ENCODE measurements around the gene SRPRA.

SRPRA gene

GRCh38 chr11:126313826-126314225, 45.1 kb upstream of the SRPRA start:
- H3K36me3 ChIP-seq (ENCODE audit: low read length): no peaks in the 10 kb centered on the region
- no peaks in the 10 kb centered on the region for H3F3A ChIP-seq (ENCODE audit: insufficient read depth)

GRCh38 chr11:126312961-126313360, 44.3 kb upstream of the SRPRA start:
- Histone ChIP-seq H3K36me3 (ENCODE audit: low read length) (no peaks in the 10 kb centered on the region), H3K27me3 (ENCODE audit: low read length) (no peaks in the 10 kb centered on the region), H3K9me3 (ENCODE audit: insufficient read depth, low read length) (no peaks in the 10 kb centered on the region), H3K4me2 (ENCODE audit: low read depth, low read length, poor library complexity, severe bottlenecking) (no peak overlapping the region), H3F3A (ENCODE audit: insufficient read depth) (no peaks in the 10 kb centered on the region), H2AFZ (ENCODE audit: low read depth, low read length, severe bottlenecking) (no peak overlapping the region), H3K4me3 (ENCODE audit: insufficient read depth, low read length, poor library complexity, severe bottlenecking) (no peak overlapping the region), H4K20me1 (ENCODE audit: low read depth, low read length) (no peaks in the 10 kb centered on the region), H3K9me2 (replicated peaks; ENCODE audit: insufficient read depth, low read length) (no peaks in the 10 kb centered on the region), H3K9ac (ENCODE audit: low read length) (no peak overlapping the region), H3K79me2 (ENCODE audit: insufficient read depth, low read length) (no peaks in the 10 kb centered on the region), H3K27ac (ENCODE audit: low read depth, low read length) (no peak overlapping the region)
- TF ChIP-seq CTCF (IDR thresholded peaks at IDR 0.05; ENCODE audit: insufficient read depth, low read length, poor library complexity, severe bottlenecking): no peak
- TF ChIP-seq EZH2phosphoT487 (conservative IDR thresholded peaks at IDR 0.05; ENCODE audit: low read length): no peak

More at GRCh38 chr11:126313826-126314225, 45.1 kb upstream of the SRPRA start:
- Histone ChIP-seq H3K4me3 (ENCODE audit: insufficient read depth, low read length, poor library complexity, severe bottlenecking) (no peak overlapping the region), H4K20me1 (ENCODE audit: low read depth, low read length) (no peaks in the 10 kb centered on the region), H3K27ac (ENCODE audit: low read depth, low read length) (no peak overlapping the region), H3K4me2 (ENCODE audit: low read depth, low read length, poor library complexity, severe bottlenecking) (no peak overlapping the region), H3K79me2 (ENCODE audit: insufficient read depth, low read length) (no peaks in the 10 kb centered on the region), H3K9ac (ENCODE audit: low read length) (no peak overlapping the region), H2AFZ (ENCODE audit: low read depth, low read length, severe bottlenecking) (no peak overlapping the region), H3K9me3 (ENCODE audit: insufficient read depth, low read length) (no peaks in the 10 kb centered on the region), H3K27me3 (ENCODE audit: low read length) (no peaks in the 10 kb centered on the region), H3K9me2 (replicated peaks; ENCODE audit: insufficient read depth, low read length) (no peaks in the 10 kb centered on the region)
- TF ChIP-seq CTCF (IDR thresholded peaks at IDR 0.05; ENCODE audit: insufficient read depth, low read length, poor library complexity, severe bottlenecking): no peak
- TF ChIP-seq EZH2phosphoT487 (conservative IDR thresholded peaks at IDR 0.05; ENCODE audit: low read length): no peak

GRCh38 chr11:126311401-126312291, 43.0 kb upstream of the SRPRA start:
- H3K4me2 ChIP-seq (ENCODE audit: low read depth, low read length, poor library complexity, severe bottlenecking): no peak overlapping the region
- no peaks in the 10 kb centered on the region for H3K79me2 ChIP-seq (ENCODE audit: insufficient read depth, low read length)
- H3K27me3 ChIP-seq (ENCODE audit: low read length): no peaks in the 10 kb centered on the region
- H3K27ac ChIP-seq (ENCODE audit: low read depth, low read length): no peak overlapping the region
- no peaks in the 10 kb centered on the region for H3F3A ChIP-seq (ENCODE audit: insufficient read depth)
- H2AFZ ChIP-seq (ENCODE audit: low read depth, low read length, severe bottlenecking): no peak overlapping the region
- no peaks in the 10 kb centered on the region for H3K9me3 ChIP-seq (ENCODE audit: insufficient read depth, low read length)
- TF ChIP-seq EZH2phosphoT487 (conservative IDR thresholded peaks at IDR 0.05; ENCODE audit: low read length): no peak
- no peak for TF ChIP-seq CTCF (IDR thresholded peaks at IDR 0.05; ENCODE audit: insufficient read depth, low read length, poor library complexity, severe bottlenecking)
- H3K4me3 ChIP-seq (ENCODE audit: insufficient read depth, low read length, poor library complexity, severe bottlenecking): no peak overlapping the region
- H3K36me3 ChIP-seq (ENCODE audit: low read length): no peaks in the 10 kb centered on the region
- no peaks in the 10 kb centered on the region for H3K9me2 ChIP-seq (replicated peaks; ENCODE audit: insufficient read depth, low read length)
- no peak overlapping the region for H3K9ac ChIP-seq (ENCODE audit: low read length)
- no peaks in the 10 kb centered on the region for H4K20me1 ChIP-seq (ENCODE audit: low read depth, low read length)

Measured in SU-DHL-6 (cell line).